Measurements from ENCODE around the gene RDH5. TPM values are rescaled to one million over a fixed set of nuclear protein-coding genes. Genes with fewer than 3 reads are reported as not detected.

Gene RDH5
- total and polyA plus RNA-seq, 2 donors from 2014 or later = 11.1 to 30.2 TPM

GRCh38 chr12:55762646-55763045 lies 42.5 kb downstream of the RDH5 start:
- no peak overlapping the region for H3K4me3 ChIP-seq (ENCODE audit: low read length in 3 of 3)
- no peak for TF ChIP-seq CTCF (IDR thresholded peaks at IDR 0.05; ENCODE audit: borderline replicate concordance, extremely low read depth, insufficient read depth)
- H3K4me1 ChIP-seq (ENCODE audit: control insufficient read depth in 2 of 3, insufficient read depth in 2 of 3, low read depth in 1 of 3, low read length in 3 of 3) = peaks cover 0 to 6% (median 4%) of the 10 kb centered on the region in 3 donors
- no peak for FAIRE-seq
- H3K27ac ChIP-seq (ENCODE audit: low read depth in 2 of 2, low read length in 2 of 2) = no peak overlapping the region
- H3K27me3 ChIP-seq (ENCODE audit: control insufficient read depth, insufficient read depth, low read length) = no peaks in the 10 kb centered on the region
- H3K9me3 ChIP-seq (ENCODE audit: control insufficient read depth in 2 of 3, insufficient read depth in 1 of 3, low read length in 3 of 3) = no peaks in the 10 kb centered on the region
- intact Hi-C loops (cut with DNase I) = no loop called here
- no peak overlapping the region for H3K9ac ChIP-seq (ENCODE audit: low read length in 3 of 3)
- peaks cover 2 to 6% (median 5%) of the 10 kb centered on the region in 3 donors for H3K36me3 ChIP-seq (ENCODE audit: control insufficient read depth in 2 of 3, insufficient read depth in 3 of 3, low read length in 3 of 3)
- DNase-seq = no peak

- Histone ChIP-seq H3K4me3 (ENCODE audit: low read length in 3 of 3) (no peak overlapping the region), H3K9ac (ENCODE audit: low read length in 3 of 3) (no peak overlapping the region), H3K27me3 (ENCODE audit: control insufficient read depth, insufficient read depth, low read length) (no peaks in the 10 kb centered on the region), H3K9me3 (ENCODE audit: control insufficient read depth in 2 of 3, insufficient read depth in 1 of 3, low read length in 3 of 3) (no peaks in the 10 kb centered on the region), H3K4me1 (ENCODE audit: control insufficient read depth in 2 of 3, insufficient read depth in 2 of 3, low read depth in 1 of 3, low read length in 3 of 3) (peaks cover 0 to 6% (median 2%) of the 10 kb centered on the region in 3 donors), H3K36me3 (ENCODE audit: control insufficient read depth in 2 of 3, insufficient read depth in 3 of 3, low read length in 3 of 3) (peaks cover 0 to 3% (median 0%) of the 10 kb centered on the region in 3 donors), H3K27ac (ENCODE audit: low read depth in 2 of 2, low read length in 2 of 2) (no peak overlapping the region)
- intact Hi-C loops (cut with DNase I) = no loop called here
- FAIRE-seq (no peak), DNase-seq (peak in 4 of 5 donors; percentile 51 to 86 (median 65))
- no peak for TF ChIP-seq CTCF (IDR thresholded peaks at IDR 0.05; ENCODE audit: borderline replicate concordance, extremely low read depth, insufficient read depth)
Measured at GRCh38 chr12:55765736-55766290, 45.6 kb downstream of the RDH5 start.

GRCh38 chr12:55767156-55767555 lies 47.0 kb downstream of the RDH5 start:
- Histone ChIP-seq H3K4me1 (ENCODE audit: control insufficient read depth in 2 of 3, insufficient read depth in 2 of 3, low read depth in 1 of 3, low read length in 3 of 3) (peaks cover 0 to 6% (median 2%) of the 10 kb centered on the region in 3 donors), H3K36me3 (ENCODE audit: control insufficient read depth in 2 of 3, insufficient read depth in 3 of 3, low read length in 3 of 3) (peaks cover 3 to 8% (median 6%) of the 10 kb centered on the region in 3 donors), H3K4me3 (ENCODE audit: low read length in 3 of 3) (no peak overlapping the region), H3K27me3 (ENCODE audit: control insufficient read depth, insufficient read depth, low read length) (no peaks in the 10 kb centered on the region), H3K27ac (ENCODE audit: low read depth in 2 of 2, low read length in 2 of 2) (no peak overlapping the region), H3K9me3 (ENCODE audit: control insufficient read depth in 2 of 3, insufficient read depth in 1 of 3, low read length in 3 of 3) (no peaks in the 10 kb centered on the region), H3K9ac (ENCODE audit: low read length in 3 of 3) (no peak overlapping the region)
- TF ChIP-seq CTCF (IDR thresholded peaks at IDR 0.05; ENCODE audit: borderline replicate concordance, extremely low read depth, insufficient read depth) = no peak
- intact Hi-C loops (cut with DNase I) = no loop called here
- FAIRE-seq (no peak), DNase-seq (no peak)

GRCh38 chr12:55771736-55772135 lies 51.5 kb downstream of the RDH5 start:
- no peak for FAIRE-seq
- intact Hi-C loops (cut with DNase I) = no loop called here
- no peaks in the 10 kb centered on the region for H3K4me1 ChIP-seq (ENCODE audit: control insufficient read depth in 2 of 3, insufficient read depth in 2 of 3, low read depth in 1 of 3, low read length in 3 of 3)

More at GRCh38 chr12:55771736-55772135, 51.5 kb downstream of the RDH5 start:
- Histone ChIP-seq H3K9ac (ENCODE audit: low read length in 3 of 3) (no peak overlapping the region), H3K27me3 (ENCODE audit: control insufficient read depth, insufficient read depth, low read length) (no peaks in the 10 kb centered on the region), H3K36me3 (ENCODE audit: control insufficient read depth in 2 of 3, insufficient read depth in 3 of 3, low read length in 3 of 3) (peaks cover 3 to 9% (median 6%) of the 10 kb centered on the region in 3 donors), H3K9me3 (ENCODE audit: control insufficient read depth in 2 of 3, insufficient read depth in 1 of 3, low read length in 3 of 3) (no peaks in the 10 kb centered on the region), H3K27ac (ENCODE audit: low read depth in 2 of 2, low read length in 2 of 2) (no peak overlapping the region), H3K4me3 (ENCODE audit: low read length in 3 of 3) (no peak overlapping the region)
- DNase-seq = no peak
- TF ChIP-seq CTCF (IDR thresholded peaks at IDR 0.05; ENCODE audit: borderline replicate concordance, extremely low read depth, insufficient read depth) = no peak

All from kidney (tissue), 14 donors.